ENCODE measurements around the gene NUDCD3.

The NUDCD3 gene

GRCh38 chr7:44490351-44491200 is at the start of gene NUDCD3:
Gene NUDCD3, minus strand, starts transcription at chr7:44490658. Its CDS starts 58 bp downstream, at chr7:44490600.
- Histone ChIP-seq H3K36me3 (ENCODE audit: control insufficient read depth, insufficient read depth, low read length) (no peaks in the 10 kb centered on the region), H3K4me3 (ENCODE audit: low read length) (peak within 1 kb of the TSS; percentile 94), H3K4me1 (ENCODE audit: control insufficient read depth, insufficient read depth, low read length) (peaks cover 30% of the 10 kb centered on the region), H3K27me3 (ENCODE audit: control insufficient read depth, insufficient read depth, low read length) (no peaks in the 10 kb centered on the region), H3K9ac (ENCODE audit: low read length) (peak within 1 kb of the TSS; percentile 93), H3K9me3 (ENCODE audit: control insufficient read depth, low read length) (no peaks in the 10 kb centered on the region)

- H3K9me3 ChIP-seq (ENCODE audit: control insufficient read depth, low read length): no peaks in the 10 kb centered on the region
- peaks cover 38% of the 10 kb centered on the region for H3K4me1 ChIP-seq (ENCODE audit: control insufficient read depth, insufficient read depth, low read length)
- no peak overlapping the region for H3K9ac ChIP-seq (ENCODE audit: low read length)
- no peaks in the 10 kb centered on the region for H3K27me3 ChIP-seq (ENCODE audit: control insufficient read depth, insufficient read depth, low read length)
- H3K36me3 ChIP-seq (ENCODE audit: control insufficient read depth, insufficient read depth, low read length): no peaks in the 10 kb centered on the region
- H3K4me3 ChIP-seq (ENCODE audit: low read length): no peak overlapping the region
Observed at GRCh38 chr7:44539669-44540506, 49.4 kb upstream of the NUDCD3 start.

- Histone ChIP-seq H3K36me3 (ENCODE audit: control insufficient read depth, insufficient read depth, low read length) (no peaks in the 10 kb centered on the region), H3K9me3 (ENCODE audit: control insufficient read depth, low read length) (no peaks in the 10 kb centered on the region), H3K9ac (ENCODE audit: low read length) (no peak overlapping the region), H3K4me3 (ENCODE audit: low read length) (no peak overlapping the region), H3K27me3 (ENCODE audit: control insufficient read depth, insufficient read depth, low read length) (no peaks in the 10 kb centered on the region), H3K4me1 (ENCODE audit: control insufficient read depth, insufficient read depth, low read length) (peaks cover 39% of the 10 kb centered on the region)
Observed at GRCh38 chr7:44538798-44539668, 48.6 kb upstream of the NUDCD3 start.

GRCh38 chr7:44538093-44538797 is 47.8 kb upstream of the NUDCD3 start:
- no peak overlapping the region for H3K9ac ChIP-seq (ENCODE audit: low read length)
- no peaks in the 10 kb centered on the region for H3K9me3 ChIP-seq (ENCODE audit: control insufficient read depth, low read length)
- no peaks in the 10 kb centered on the region for H3K36me3 ChIP-seq (ENCODE audit: control insufficient read depth, insufficient read depth, low read length)
- H3K4me3 ChIP-seq (ENCODE audit: low read length): no peak overlapping the region
- H3K27me3 ChIP-seq (ENCODE audit: control insufficient read depth, insufficient read depth, low read length): no peaks in the 10 kb centered on the region
- H3K4me1 ChIP-seq (ENCODE audit: control insufficient read depth, insufficient read depth, low read length): peaks cover 40% of the 10 kb centered on the region

GRCh38 chr7:44537442-44537841 is 47.0 kb upstream of the NUDCD3 start:
- Histone ChIP-seq H3K36me3 (ENCODE audit: control insufficient read depth, insufficient read depth, low read length) (no peaks in the 10 kb centered on the region), H3K27me3 (ENCODE audit: control insufficient read depth, insufficient read depth, low read length) (no peaks in the 10 kb centered on the region), H3K4me1 (ENCODE audit: control insufficient read depth, insufficient read depth, low read length) (peaks cover 32% of the 10 kb centered on the region), H3K9ac (ENCODE audit: low read length) (no peak overlapping the region), H3K9me3 (ENCODE audit: control insufficient read depth, low read length) (no peaks in the 10 kb centered on the region), H3K4me3 (ENCODE audit: low read length) (no peak overlapping the region)

- H3K4me1 ChIP-seq (ENCODE audit: control insufficient read depth, insufficient read depth, low read length): peaks cover 19% of the 10 kb centered on the region
- H3K9ac ChIP-seq (ENCODE audit: low read length): no peak overlapping the region
- no peaks in the 10 kb centered on the region for H3K9me3 ChIP-seq (ENCODE audit: control insufficient read depth, low read length)
- no peaks in the 10 kb centered on the region for H3K36me3 ChIP-seq (ENCODE audit: control insufficient read depth, insufficient read depth, low read length)
- H3K4me3 ChIP-seq (ENCODE audit: low read length): no peak overlapping the region
- no peaks in the 10 kb centered on the region for H3K27me3 ChIP-seq (ENCODE audit: control insufficient read depth, insufficient read depth, low read length)
Observed at GRCh38 chr7:44536090-44536489, 45.6 kb upstream of the NUDCD3 start.

- no peaks in the 10 kb centered on the region for H3K27me3 ChIP-seq (ENCODE audit: control insufficient read depth, insufficient read depth, low read length)
- no peak overlapping the region for H3K4me3 ChIP-seq (ENCODE audit: low read length)
- peaks cover 13% of the 10 kb centered on the region for H3K4me1 ChIP-seq (ENCODE audit: control insufficient read depth, insufficient read depth, low read length)
- no peak overlapping the region for H3K9ac ChIP-seq (ENCODE audit: low read length)
- no peaks in the 10 kb centered on the region for H3K36me3 ChIP-seq (ENCODE audit: control insufficient read depth, insufficient read depth, low read length)
- no peaks in the 10 kb centered on the region for H3K9me3 ChIP-seq (ENCODE audit: control insufficient read depth, low read length)
Observed at GRCh38 chr7:44535348-44536064, 45.0 kb upstream of the NUDCD3 start.

- Histone ChIP-seq H3K36me3 (ENCODE audit: control insufficient read depth, insufficient read depth, low read length) (no peaks in the 10 kb centered on the region), H3K4me1 (ENCODE audit: control insufficient read depth, insufficient read depth, low read length) (peaks cover 11% of the 10 kb centered on the region), H3K9ac (ENCODE audit: low read length) (no peak overlapping the region), H3K4me3 (ENCODE audit: low read length) (no peak overlapping the region), H3K9me3 (ENCODE audit: control insufficient read depth, low read length) (no peaks in the 10 kb centered on the region), H3K27me3 (ENCODE audit: control insufficient read depth, insufficient read depth, low read length) (no peaks in the 10 kb centered on the region)
Observed at GRCh38 chr7:44534501-44534900, 44.0 kb upstream of the NUDCD3 start.

GRCh38 chr7:44534087-44534486 is 43.6 kb upstream of the NUDCD3 start:
- Histone ChIP-seq H3K9ac (ENCODE audit: low read length) (no peak overlapping the region), H3K9me3 (ENCODE audit: control insufficient read depth, low read length) (no peaks in the 10 kb centered on the region), H3K4me1 (ENCODE audit: control insufficient read depth, insufficient read depth, low read length) (peaks cover 11% of the 10 kb centered on the region), H3K4me3 (ENCODE audit: low read length) (no peak overlapping the region), H3K27me3 (ENCODE audit: control insufficient read depth, insufficient read depth, low read length) (no peaks in the 10 kb centered on the region), H3K36me3 (ENCODE audit: control insufficient read depth, insufficient read depth, low read length) (no peaks in the 10 kb centered on the region)

GRCh38 chr7:44533301-44534055 is 43.0 kb upstream of the NUDCD3 start:
- H3K4me3 ChIP-seq (ENCODE audit: low read length): no peak overlapping the region
- H3K9ac ChIP-seq (ENCODE audit: low read length): no peak overlapping the region
- H3K4me1 ChIP-seq (ENCODE audit: control insufficient read depth, insufficient read depth, low read length): peaks cover 11% of the 10 kb centered on the region
- no peaks in the 10 kb centered on the region for H3K27me3 ChIP-seq (ENCODE audit: control insufficient read depth, insufficient read depth, low read length)
- H3K9me3 ChIP-seq (ENCODE audit: control insufficient read depth, low read length): no peaks in the 10 kb centered on the region
- H3K36me3 ChIP-seq (ENCODE audit: control insufficient read depth, insufficient read depth, low read length): no peaks in the 10 kb centered on the region

All from mucosa of stomach (tissue), 1 donor.